Fibroblast of pulmonary artery (primary cell): ENCODE results near the gene STAG1.

Experiments used
- DNase-seq: peaks from one replicate; pipeline ENCODE4 v3.0.0-alpha.2; 2010; ENCODE audit warnings: low read depth
- H3K4me3 ChIP-seq: replicated peaks from 2 replicates; pipeline ENCODE4 v1.5.1; 2011; ENCODE audit warnings: low read depth, mild to moderate bottlenecking, control low read depth, low read length, moderate library complexity
- CTCF ChIP-seq: IDR thresholded peaks from 2 replicates; pipeline ENCODE4 v1.5.1; 2011; ENCODE audit warnings: mild to moderate bottlenecking, control low read depth, low read length, inconsistent platforms; ENCODE audit errors: missing control alignments

The STAG1 gene

GRCh38 chr3:136327671-136328070 lies 424.5 kb downstream of the STAG1 start:
- no peak overlapping the region for H3K4me3 ChIP-seq
- no peak for TF ChIP-seq CTCF
- DNase-seq = no peak

- no peak overlapping the region for H3K4me3 ChIP-seq
- no peak for TF ChIP-seq CTCF
- DNase-seq = no peak
Measured at GRCh38 chr3:136326316-136326715, 425.9 kb downstream of the STAG1 start.

- TF ChIP-seq CTCF = no peak
- DNase-seq = peak; percentile 35
Measured at GRCh38 chr3:136311968-136312367, 440.2 kb downstream of the STAG1 start.

GRCh38 chr3:136311261-136311660 lies 440.9 kb downstream of the STAG1 start:
- TF ChIP-seq CTCF = no peak
- no peak for DNase-seq
- no peak overlapping the region for H3K4me3 ChIP-seq

More at GRCh38 chr3:136311968-136312367, 440.2 kb downstream of the STAG1 start:
- H3K4me3 ChIP-seq = no peak overlapping the region

- TF ChIP-seq CTCF = peak; percentile 71
- H3K4me3 ChIP-seq = no peak overlapping the region
- peak; percentile 79 for DNase-seq
Measured at GRCh38 chr3:136305879-136306278, 446.3 kb downstream of the STAG1 start.

GRCh38 chr3:136300444-136300843 lies 451.7 kb downstream of the STAG1 start:
- no peak for TF ChIP-seq CTCF
- no peak overlapping the region for H3K4me3 ChIP-seq
- DNase-seq = no peak

- no peak overlapping the region for H3K4me3 ChIP-seq
- TF ChIP-seq CTCF = no peak
- DNase-seq = no peak
Measured at GRCh38 chr3:136297826-136298225, 454.4 kb downstream of the STAG1 start.
